Right ventricle myocardium inferior (tissue), 1 donor: ENCODE results near the gene KRT222. TPM values are rescaled to one million over a fixed set of nuclear protein-coding genes. Genes with fewer than 3 reads are reported as not detected.

Source experiments
- ATAC-seq: fragments of 200-7000 bp; cut with Tn5 transposase; one replicate; pipeline ENCODE4 v1.9.1; 2020; ENCODE audit warnings: mild to moderate bottlenecking, moderate library complexity
- DNase-seq: peaks from one replicate; pipeline ENCODE4 v3.0.0; 2021; ENCODE audit errors: missing footprints
- intact Hi-C: fragments of 100-400 bp; cut with DNase I; formaldehyde crosslinking; loops from one replicate; pipeline ENCODE4 v1.11.0; 2022
- total RNA-seq: library from RNA; stranded (reverse); fragmentation: NEBNext Ultra II Directional; extraction: Animal tissue kit (Norgen Biotek cat#: 25700); gene quantifications from one replicate; pipeline ENCODE4 v1.2.1, GENCODE V29; 2021
- donor health status: DM: no; HTN: yes; CAD: no; lungs with severe emphysema.

Gene KRT222
- total RNA-seq, 1 donor from 2014 or later = 0.41 TPM

DNA sequence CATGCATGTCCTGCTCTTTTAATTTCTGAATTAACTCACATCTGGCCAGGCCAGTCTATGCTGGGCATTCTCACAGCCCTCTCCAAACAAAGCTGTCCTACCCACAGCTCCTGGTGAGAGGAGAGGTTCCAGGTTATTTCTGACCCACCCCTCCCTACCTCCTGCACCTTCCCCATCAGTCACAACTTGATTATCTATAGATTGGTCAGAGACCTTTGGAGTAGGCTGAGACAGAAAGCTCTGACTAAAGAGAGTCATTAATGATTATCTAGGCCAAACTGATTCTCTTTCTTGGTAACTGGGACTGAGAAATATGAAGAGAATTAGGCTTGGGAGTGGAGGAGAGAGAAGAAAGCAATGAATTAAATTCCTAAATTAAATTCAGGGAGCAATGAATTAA, 1.4 kb upstream of the KRT222 start:
- ATAC-seq = no peak
- no peak for DNase-seq
- intact Hi-C loops = no loop called here

DNA sequence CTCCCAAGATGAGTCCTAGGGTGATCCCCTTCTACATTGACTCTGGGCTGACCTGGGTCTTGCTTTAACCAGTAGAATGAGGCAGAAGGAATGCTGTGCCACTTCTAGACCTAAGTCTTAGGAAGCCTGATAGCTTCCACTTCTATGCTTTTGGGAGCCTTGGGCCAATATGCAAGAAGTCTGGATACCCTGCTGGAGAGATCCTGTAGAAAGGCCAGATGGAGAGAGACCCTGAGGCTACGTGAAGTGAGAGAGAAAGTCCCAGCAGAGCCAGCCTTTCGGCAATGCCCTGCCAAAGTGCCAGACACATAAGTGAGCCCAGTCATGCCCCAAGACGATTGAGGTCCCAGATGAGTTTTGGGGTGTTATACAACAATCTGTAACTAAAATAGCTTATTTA, 1.7 kb downstream of the KRT222 start:
- no peak for DNase-seq
- intact Hi-C loops = no loop called here
- no peak for ATAC-seq

DNA sequence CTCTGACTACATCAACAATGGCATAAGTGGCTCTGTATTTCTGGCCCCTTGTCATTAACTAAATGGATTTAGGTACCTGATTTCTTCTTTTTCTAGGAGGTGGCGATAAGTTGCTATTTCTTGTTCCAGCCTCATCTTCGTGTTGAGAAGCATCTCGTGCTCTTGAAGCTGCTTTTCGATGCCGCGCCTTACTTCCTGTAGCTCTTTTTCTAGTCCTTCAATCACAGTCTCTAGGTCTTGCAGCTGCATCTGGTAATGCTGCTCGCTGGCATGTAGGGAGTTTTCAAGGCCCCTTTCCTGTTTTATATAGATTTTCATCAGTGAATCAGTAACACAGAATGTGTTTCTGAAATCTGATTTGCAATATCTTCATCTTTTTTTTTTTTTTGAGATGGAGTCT, 5.1 kb downstream of the KRT222 start:
- intact Hi-C loops = no loop called here
- ATAC-seq (no peak), DNase-seq (no peak)

DNA sequence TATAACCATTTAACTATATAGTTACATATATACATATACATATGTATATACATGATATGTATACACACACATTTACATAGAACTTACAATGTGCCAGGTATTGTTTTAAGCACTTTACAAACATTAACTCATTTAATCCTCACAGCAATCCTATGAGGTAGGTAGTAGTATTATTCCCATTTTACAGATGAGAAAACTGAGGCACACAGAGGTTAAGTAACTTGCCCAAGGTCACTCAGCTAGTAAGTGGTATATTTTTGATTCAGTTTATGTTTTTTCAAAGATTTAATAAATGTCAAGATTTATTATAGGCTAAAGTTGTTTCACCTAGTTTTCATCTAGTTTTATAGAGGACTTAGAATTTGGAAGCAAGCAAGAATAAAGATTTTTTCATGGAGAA, 6.6 kb downstream of the KRT222 start:
- intact Hi-C loops = no loop called here
- ATAC-seq (no peak), DNase-seq (no peak)

DNA sequence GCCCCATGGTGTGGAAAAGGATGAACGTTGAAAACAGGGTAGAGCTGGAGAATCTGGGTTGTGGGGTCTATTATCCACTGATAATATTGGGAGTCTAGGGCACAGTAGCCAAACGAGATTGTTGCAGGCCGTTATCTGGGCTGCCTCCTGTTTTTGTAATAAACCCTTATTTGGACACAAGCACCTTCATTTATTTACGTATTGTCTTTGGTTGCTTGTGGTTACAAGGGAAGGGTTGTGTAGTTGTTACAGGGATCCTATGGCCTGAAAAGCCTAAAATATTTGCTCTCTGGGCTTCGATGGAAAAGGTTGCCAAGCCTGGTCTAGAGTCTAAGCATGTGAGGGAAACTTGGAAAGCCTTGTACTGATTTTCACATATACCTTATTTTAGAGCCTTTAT, 13.0 kb downstream of the KRT222 start:
- no peak for DNase-seq
- intact Hi-C loops = no loop called here
- ATAC-seq = no peak

DNA sequence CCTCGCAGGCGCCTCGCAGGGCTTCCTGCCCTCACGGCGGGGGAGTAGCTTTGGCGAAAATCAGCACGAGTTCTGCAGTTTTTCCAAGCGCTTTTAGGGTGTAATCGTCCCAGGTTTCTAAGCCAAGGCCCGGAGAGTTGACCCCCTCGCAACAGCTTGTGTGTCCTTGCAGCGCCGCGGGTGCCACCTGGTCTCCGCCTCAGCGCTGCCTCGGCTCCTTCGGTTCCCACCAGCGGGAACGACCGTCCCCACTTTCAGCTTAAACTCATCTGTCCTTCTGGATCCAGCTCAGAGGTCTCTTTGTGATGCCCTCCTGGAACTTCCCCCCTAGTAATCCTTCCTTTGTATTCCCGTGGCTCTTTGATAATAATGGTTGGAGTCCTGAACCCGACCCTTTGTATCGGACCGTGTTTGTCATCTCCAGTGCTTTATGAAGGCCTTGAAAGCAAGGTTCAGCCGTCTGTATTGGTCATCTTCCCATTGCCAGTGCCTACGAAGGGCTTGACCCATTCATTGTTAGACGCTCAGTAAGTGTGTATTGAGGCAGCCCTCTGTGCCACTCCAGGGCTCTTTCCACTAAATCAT, 16.5 kb downstream of the KRT222 start:
- ATAC-seq (peak; percentile 54), DNase-seq (peak; percentile 65)
- intact Hi-C loops = no loop called here

GRCh38 chr17:40647624-40648383, 17.2 kb downstream of the KRT222 start, which contains the start of gene SMARCE1:
Gene SMARCE1 (minus strand): TSS chr17:40647818. CDS start chr17:40645802, 2,016 bp downstream.
- intact Hi-C loops = no loop called here
- peak; percentile 91 for ATAC-seq
- DNase-seq = peak; percentile 82

DNA sequence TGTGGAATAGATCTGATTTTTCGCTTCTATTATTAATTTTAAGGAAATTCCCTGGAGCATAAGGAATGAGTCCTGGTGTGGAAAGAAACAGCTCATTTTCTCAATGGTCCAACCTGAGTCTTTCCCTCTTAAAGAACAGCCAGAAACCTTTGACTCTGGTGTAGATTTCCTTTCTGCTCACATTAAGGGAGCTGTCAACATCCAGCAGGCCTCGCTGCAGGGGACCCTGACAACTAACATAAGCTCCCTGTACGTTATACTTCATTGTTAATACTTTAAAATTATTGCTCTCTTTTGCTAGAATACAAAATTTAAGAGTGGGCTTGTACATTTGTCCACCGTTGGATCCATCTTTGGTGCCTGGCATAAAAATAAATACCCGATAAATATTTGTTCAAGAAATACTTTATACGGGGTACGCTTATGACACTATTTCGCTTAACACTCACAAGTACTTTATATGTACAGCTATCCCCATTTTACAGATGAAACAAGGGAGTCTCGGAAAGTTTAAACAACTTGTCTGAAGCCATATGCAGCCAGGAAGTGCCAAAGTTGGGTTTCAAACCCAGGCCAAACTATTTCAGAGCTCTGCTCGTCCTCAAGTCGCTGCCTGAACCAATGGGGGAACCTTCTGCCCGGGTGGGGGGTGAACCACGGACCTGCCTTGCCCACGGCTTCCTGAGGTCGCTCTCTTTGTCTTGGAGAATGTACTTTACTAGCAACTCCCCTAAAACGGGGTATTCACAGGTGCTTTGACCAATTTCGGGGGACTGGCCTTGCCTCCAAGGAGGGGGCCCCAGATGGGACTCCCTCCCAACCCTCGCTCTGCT, 18.0 kb downstream of the KRT222 start:
- intact Hi-C loops = no loop called here
- DNase-seq = no peak
- ATAC-seq = peak; percentile 49

DNA sequence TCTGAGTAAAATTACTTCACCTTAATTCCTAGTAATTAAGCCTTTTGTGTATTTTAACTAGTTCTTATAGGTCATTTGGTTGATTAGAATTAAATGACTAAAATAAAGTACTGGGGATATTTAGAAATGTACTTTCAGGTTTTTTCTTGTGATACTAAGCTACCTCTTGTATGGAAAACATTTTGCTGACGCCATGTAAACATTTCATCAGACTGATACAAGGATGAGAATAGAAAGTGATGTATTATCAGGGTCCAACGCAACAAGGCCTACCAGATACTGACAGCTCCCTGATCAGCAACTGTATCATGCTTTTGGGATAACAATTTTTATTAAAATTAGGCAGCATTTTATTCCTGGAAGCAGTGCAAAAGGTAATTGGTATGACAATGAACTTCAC, 19.0 kb downstream of the KRT222 start:
- DNase-seq (no peak), ATAC-seq (no peak)
- intact Hi-C loops = no loop called here

GRCh38 chr17:40645291-40645690, 19.7 kb downstream of the KRT222 start:
- no peak for DNase-seq
- intact Hi-C loops = no loop called here
- no peak for ATAC-seq

GRCh38 chr17:40637931-40638330, 27.0 kb downstream of the KRT222 start:
- intact Hi-C loops = no loop called here
- no peak for DNase-seq
- ATAC-seq = no peak

DNA sequence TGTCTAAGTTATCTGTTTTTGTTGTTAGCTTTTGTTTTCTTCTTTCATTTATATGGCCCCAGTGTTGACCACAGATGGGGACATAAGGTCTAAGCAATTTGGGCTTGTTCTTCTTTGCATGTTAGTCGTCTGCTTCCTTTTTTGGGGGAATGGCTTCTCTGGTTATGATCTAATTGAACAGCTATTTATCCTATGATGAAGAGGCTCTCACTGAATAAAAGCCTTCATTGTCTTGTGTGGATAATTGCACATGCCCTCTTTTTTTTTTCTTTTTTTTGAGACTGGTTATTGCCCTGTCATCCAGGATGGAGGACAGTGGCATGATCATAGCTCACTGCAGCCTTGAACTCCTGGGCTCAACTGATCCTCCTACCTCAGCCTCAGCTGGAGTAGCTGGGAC, 31.1 kb downstream of the KRT222 start:
- DNase-seq (no peak), ATAC-seq (no peak)
- intact Hi-C loops = no loop called here

DNA sequence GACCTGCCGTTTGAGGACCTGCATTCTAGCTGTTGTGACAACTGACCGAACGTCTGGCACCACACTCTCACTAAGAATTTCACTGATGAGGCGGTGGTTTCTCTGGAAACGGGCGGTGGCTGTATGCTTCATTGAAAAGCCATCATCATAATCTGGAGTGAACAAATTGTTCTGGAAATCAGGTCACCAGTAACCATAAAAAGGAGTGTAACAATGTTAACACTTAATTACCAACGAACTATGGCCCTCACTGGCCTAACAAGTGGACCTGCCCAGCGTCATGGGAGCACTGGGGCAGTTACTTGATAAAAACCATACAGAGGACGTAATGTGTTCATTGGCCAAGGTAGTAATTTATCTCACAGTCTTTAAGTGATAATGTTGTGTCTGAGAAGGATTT, 32.8 kb downstream of the KRT222 start:
- intact Hi-C loops = no loop called here
- DNase-seq (no peak), ATAC-seq (no peak)

GRCh38 chr17:40629842-40630241, 35.1 kb downstream of the KRT222 start:
- ATAC-seq (no peak), DNase-seq (no peak)
- intact Hi-C loops = no loop called here

DNA sequence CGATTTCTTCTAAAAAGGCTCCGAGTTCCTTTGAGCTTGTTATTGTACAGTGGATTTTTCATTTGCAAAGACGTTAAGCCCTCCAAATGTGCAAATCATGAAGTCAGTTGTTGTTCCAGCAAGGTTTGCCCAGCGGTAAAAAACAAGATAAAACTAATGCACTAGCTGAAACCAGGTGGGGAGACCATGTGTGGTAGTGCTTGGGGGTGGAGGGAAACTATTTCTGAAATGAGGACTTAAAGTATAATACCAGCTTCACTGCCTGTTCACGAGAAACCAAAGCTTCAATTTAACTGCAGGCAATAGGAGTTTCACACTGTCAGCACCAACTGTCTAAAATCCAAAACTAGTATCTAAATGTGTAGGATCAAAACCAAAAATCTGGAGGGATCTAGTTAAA, 39.7 kb downstream of the KRT222 start:
- DNase-seq (no peak), ATAC-seq (no peak)
- intact Hi-C loops = no loop called here

DNA sequence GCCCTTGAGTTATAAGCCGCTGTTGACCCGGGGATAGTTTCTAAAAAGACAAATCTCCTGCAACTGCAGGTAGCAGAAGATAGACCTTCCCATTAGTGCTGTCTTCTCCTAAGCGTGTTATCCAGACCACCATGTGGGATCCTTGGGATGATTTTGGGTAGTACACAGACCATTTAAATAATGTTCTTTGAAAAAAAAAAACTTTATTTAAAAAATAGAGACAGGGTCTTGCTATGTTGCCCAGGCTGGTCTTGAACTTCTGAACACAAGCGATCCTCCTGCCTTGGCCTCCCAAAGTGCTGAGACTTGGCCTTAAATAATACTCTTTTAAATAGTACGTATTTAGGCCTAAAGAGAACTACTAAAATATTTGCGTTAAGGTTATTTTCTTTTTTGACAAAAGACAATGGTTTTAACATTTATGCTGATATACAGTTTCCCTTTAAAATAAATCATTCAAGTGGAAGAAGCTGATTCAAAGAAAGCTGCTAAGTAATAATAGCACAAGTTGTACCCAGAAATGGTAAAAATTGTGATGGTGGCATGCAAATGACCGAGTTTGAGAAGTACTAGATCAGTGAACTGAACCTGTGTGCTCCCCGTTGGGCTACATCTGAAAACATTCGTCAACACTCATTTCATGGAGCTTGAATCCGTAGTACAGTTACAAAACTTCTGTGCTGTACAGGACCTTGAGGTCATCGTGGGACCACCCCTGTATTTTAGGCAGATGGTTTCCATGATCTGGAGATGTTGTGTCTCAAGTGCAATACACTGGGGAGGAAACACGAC, 41.4 kb downstream of the KRT222 start:
- DNase-seq (no peak), ATAC-seq (no peak)
- intact Hi-C loops = loop anchor here (5.0 kb wide), 1 partner anchor 169 kb away; no protein-coding TSS in a partner anchor

DNA sequence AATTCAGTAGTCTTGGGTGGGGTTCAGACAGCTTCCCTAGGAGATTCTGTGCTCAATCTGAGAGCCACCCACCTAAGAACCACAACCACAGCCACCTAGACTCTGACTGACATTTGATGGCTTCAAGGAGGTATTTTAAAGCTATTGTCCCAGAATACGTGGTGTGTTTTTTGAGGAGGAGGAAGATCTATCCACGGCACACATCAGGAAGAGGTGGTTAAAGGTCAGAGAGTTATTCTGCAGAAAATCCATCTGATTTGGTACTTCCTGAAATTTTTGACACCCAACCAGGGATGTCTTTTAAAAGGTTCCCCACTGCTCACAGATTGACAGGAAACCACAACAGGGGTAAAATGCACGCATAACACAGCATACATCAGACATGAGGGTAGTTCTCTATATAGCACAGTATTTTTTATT, 42.5 kb downstream of the KRT222 start:
- ATAC-seq (no peak), DNase-seq (no peak)
- intact Hi-C loops = loop anchor here (5.0 kb wide), 1 partner anchor 170 kb away; no protein-coding TSS in a partner anchor

DNA sequence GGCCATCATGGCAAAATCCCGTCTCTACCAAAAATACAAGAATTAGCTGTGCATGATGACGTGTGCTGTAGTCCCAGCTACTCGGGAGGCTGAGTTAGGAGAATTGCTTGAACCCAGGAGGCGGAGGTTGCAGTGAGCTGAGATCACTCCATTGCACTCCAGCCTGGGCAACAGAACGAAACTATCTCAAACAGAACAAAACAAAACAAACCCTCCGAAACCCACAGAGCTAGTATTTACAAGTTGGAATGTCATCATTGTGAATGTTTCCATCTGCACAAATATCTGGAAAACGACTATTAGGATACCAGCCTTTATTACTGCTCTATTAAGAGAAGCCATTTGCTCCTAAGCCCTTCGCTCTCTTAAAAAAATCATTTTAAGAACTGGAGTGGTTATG, 43.4 kb downstream of the KRT222 start:
- no peak for DNase-seq
- intact Hi-C loops = loop anchor here (5.0 kb wide), 1 partner anchor 171 kb away; no protein-coding TSS in a partner anchor
- ATAC-seq = no peak

- ATAC-seq = no peak
- intact Hi-C loops = loop anchor here (5.0 kb wide), 1 partner anchor 171 kb away; no protein-coding TSS in a partner anchor
- no peak for DNase-seq
These were observed 44.0 kb downstream of the KRT222 start for GRCh38 chr17:40621019-40621418.
